ENCODE measurements around the gene SWAP70.

SWAP70 gene

GRCh38 chr11:9776203-9776602 is 112.3 kb downstream of the SWAP70 start:
- DNase-seq (ENCODE audit: low read depth): no peak

- DNase-seq (ENCODE audit: low read depth): no peak
Observed at GRCh38 chr11:9777066-9777465, 113.2 kb downstream of the SWAP70 start.

- no peak for DNase-seq (ENCODE audit: low read depth)
Observed at GRCh38 chr11:9777525-9777924, 113.6 kb downstream of the SWAP70 start.

- DNase-seq (ENCODE audit: low read depth): no peak
Observed at GRCh38 chr11:9780929-9781328, 117.1 kb downstream of the SWAP70 start.

GRCh38 chr11:9783986-9784385 is 120.1 kb downstream of the SWAP70 start:
- DNase-seq (ENCODE audit: low read depth): no peak

- DNase-seq (ENCODE audit: low read depth): no peak
Observed at GRCh38 chr11:9784602-9785315, 120.9 kb downstream of the SWAP70 start.

- peak; percentile 59 for DNase-seq (ENCODE audit: low read depth)
Observed at GRCh38 chr11:9787260-9787659, 123.4 kb downstream of the SWAP70 start.

GRCh38 chr11:9787981-9788521 is 124.2 kb downstream of the SWAP70 start:
- DNase-seq (ENCODE audit: low read depth): peak; percentile 81

GRCh38 chr11:9789910-9790309 is 126.0 kb downstream of the SWAP70 start:
- DNase-seq (ENCODE audit: low read depth): no peak

GRCh38 chr11:9790703-9791102 is 126.8 kb downstream of the SWAP70 start:
- no peak for DNase-seq (ENCODE audit: low read depth)

GRCh38 chr11:9796266-9796665 is 132.4 kb downstream of the SWAP70 start:
- no peak for DNase-seq (ENCODE audit: low read depth)

GRCh38 chr11:9796854-9797253 is 133.0 kb downstream of the SWAP70 start:
- DNase-seq (ENCODE audit: low read depth): no peak

GRCh38 chr11:9797300-9797699 is 133.4 kb downstream of the SWAP70 start:
- DNase-seq (ENCODE audit: low read depth): no peak

GRCh38 chr11:9799886-9800285 is 136.0 kb downstream of the SWAP70 start:
- DNase-seq (ENCODE audit: low read depth): peak; percentile 60

- peak; percentile 69 for DNase-seq (ENCODE audit: low read depth)
Observed at GRCh38 chr11:9802291-9802861, 138.5 kb downstream of the SWAP70 start.
